NT2/D1 (cell line): Measurements from ENCODE around the gene SLC9A2.
A peak's percentile ranks its signal among the peaks of the same experiment; 100 is the strongest.

Source experiments
- DNase-seq: peaks from one replicate; pipeline ENCODE4 v3.0.0-alpha.2; 2011; ENCODE audit warnings: low read depth, low spot score
- H3K27me3 ChIP-seq: 2 replicates; pipeline ENCODE4 v1.6.0; 2011; ENCODE audit warnings: mild to moderate bottlenecking; ENCODE audit not compliant: insufficient read length, insufficient read depth
- H3K36me3 ChIP-seq: 2 replicates; pipeline ENCODE4 v1.6.1; 2011; ENCODE audit warnings: mild to moderate bottlenecking, low read length, mixed read lengths; ENCODE audit not compliant: insufficient read depth, insufficient read length
- H3K4me1 ChIP-seq: 2 replicates; pipeline ENCODE4 v1.5.1; 2011; ENCODE audit not compliant: insufficient read depth, insufficient read length
- H3K4me3 ChIP-seq: 2 replicates; pipeline ENCODE4 v1.5.1; 2011; ENCODE audit warnings: low read depth; ENCODE audit not compliant: insufficient read length
- H3K9ac ChIP-seq: 2 replicates; pipeline ENCODE4 v1.6.0; 2011; ENCODE audit warnings: low read depth; ENCODE audit not compliant: insufficient read length
- H3K9me3 ChIP-seq: 2 replicates; pipeline ENCODE4 v1.5.1; 2011; ENCODE audit warnings: mild to moderate bottlenecking, low read length; ENCODE audit not compliant: insufficient read depth
- SUZ12 ChIP-seq: IDR thresholded peaks from 2 replicates; pipeline ENCODE4 v1.6.1; 2011; ENCODE audit not compliant: insufficient read length, insufficient read depth; ENCODE audit errors: extremely low read depth
- YY1 ChIP-seq: IDR thresholded peaks from 2 replicates; pipeline ENCODE4 v1.6.1; 2011; ENCODE audit not compliant: insufficient read length, insufficient read depth
- ZNF274 ChIP-seq: IDR thresholded peaks from 2 replicates; pipeline ENCODE4 v1.6.1; 2011; ENCODE audit warnings: mild to moderate bottlenecking, low read depth, low read length

Gene SLC9A2

DNA sequence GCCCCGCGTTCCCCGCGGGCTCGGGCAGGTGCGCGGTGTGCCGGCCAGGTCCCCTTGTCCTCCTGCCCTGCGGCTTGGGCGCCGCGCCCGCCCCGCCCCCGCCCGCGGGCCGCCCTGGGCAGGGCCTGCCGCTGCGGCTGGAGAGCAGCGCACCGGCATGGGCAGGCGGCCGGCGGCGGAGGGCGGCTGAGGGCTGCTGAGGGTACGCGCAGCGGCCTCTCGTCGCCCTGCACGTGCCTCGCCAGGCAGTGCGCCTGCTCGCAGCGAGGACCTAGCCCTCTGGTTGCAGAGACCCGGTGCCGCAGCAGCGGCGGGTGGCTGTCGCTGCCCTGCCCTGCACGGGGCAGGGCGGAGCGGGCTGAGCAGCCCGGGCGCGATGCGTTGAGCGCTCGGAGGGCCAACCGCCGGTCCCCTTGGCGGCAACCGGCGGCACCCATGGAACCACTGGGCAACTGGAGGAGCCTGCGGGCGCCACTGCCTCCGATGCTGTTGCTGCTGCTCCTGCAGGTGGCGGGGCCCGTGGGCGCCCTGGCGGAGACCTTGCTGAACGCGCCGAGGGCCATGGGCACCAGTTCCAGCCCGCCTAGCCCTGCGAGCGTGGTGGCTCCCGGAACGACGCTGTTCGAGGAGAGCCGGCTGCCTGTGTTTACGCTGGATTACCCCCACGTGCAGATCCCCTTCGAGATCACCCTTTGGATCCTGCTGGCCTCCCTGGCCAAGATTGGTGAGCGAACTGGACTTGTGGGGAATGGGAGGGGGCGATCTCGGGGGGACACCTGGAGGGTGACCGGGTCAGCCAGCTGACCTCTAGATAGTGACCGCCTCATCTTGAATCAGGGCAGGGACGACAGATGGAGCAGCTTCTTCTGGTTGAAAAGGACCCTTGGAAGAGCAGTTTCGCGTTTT lies at the start of gene SLC9A2:
SLC9A2 (plus strand) TSS at position 140 of the 906 bp plus-strand sequence; CDS start at position 436, 296 bp downstream.
- no peaks in the 10 kb centered on the region for H3K9me3 ChIP-seq
- H3K9ac ChIP-seq, result peak within 1 kb of the TSS; percentile 86
- TF ChIP-seq SUZ12 (no peak), ZNF274 (no peak), YY1 (no peak)
- no peaks in the 10 kb centered on the region for H3K4me1 ChIP-seq
- DNase-seq, result no peak
- peak within 1 kb of the TSS; percentile 61 for H3K4me3 ChIP-seq
- no peaks in the 10 kb centered on the region for H3K36me3 ChIP-seq
- H3K27me3 ChIP-seq, result peaks cover 59% of the 10 kb centered on the region

- no peak for DNase-seq
- TF ChIP-seq ZNF274 (no peak), YY1 (no peak), SUZ12 (no peak)
Measured at GRCh38 chr2:102575888-102576287, 43.5 kb upstream of the SLC9A2 start.

GRCh38 chr2:102578376-102578775 lies 41.0 kb upstream of the SLC9A2 start:
- no peaks in the 10 kb centered on the region for H3K4me1 ChIP-seq
- H3K27me3 ChIP-seq, result no peaks in the 10 kb centered on the region
- no peak overlapping the region for H3K9ac ChIP-seq
- no peak for DNase-seq
- H3K4me3 ChIP-seq, result no peak overlapping the region
- no peaks in the 10 kb centered on the region for H3K36me3 ChIP-seq
- peaks cover 9% of the 10 kb centered on the region; the same call in 1 of the 2 replicates for H3K9me3 ChIP-seq
- TF ChIP-seq YY1 (no peak), ZNF274 (no peak), SUZ12 (no peak)

More at GRCh38 chr2:102575888-102576287, 43.5 kb upstream of the SLC9A2 start:
- Histone ChIP-seq H3K9me3 (peaks cover 22% of the 10 kb centered on the region; the same call in 1 of the 2 replicates), H3K4me3 (no peak overlapping the region), H3K27me3 (no peaks in the 10 kb centered on the region), H3K36me3 (no peaks in the 10 kb centered on the region), H3K9ac (no peak overlapping the region), H3K4me1 (no peaks in the 10 kb centered on the region)

DNA sequence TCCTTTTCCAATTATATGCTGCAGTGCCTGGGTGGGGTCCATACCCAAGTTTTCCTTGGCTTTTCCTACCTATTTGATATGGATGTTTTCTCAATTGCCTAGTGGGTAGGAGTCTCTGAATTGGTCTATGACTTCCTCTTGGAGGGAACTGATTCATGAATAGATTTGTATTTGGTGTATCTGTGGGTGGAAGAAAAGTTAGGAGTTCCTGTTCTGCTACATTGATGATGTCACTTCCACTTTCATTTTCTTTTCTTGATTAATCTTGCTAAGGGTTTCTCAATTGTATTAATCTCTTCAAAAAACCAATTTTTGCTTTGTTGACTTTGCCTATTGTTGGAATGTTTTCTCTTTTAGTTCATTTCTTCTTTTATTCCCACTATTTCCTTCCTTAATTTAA lies 37.4 kb upstream of the SLC9A2 start:
- DNase-seq, result no peak
- TF ChIP-seq ZNF274, result no peak
- TF ChIP-seq YY1, result no peak
- TF ChIP-seq SUZ12, result no peak
- Histone ChIP-seq H3K9me3 (peaks cover 12% of the 10 kb centered on the region; the same call in 1 of the 2 replicates), H3K9ac (no peak overlapping the region), H3K4me1 (no peaks in the 10 kb centered on the region), H3K27me3 (no peaks in the 10 kb centered on the region), H3K4me3 (no peak overlapping the region), H3K36me3 (no peaks in the 10 kb centered on the region)

GRCh38 chr2:102582845-102583244 lies 36.5 kb upstream of the SLC9A2 start:
- TF ChIP-seq ZNF274 (no peak), SUZ12 (no peak), YY1 (no peak)
- Histone ChIP-seq H3K36me3 (no peaks in the 10 kb centered on the region), H3K4me1 (no peaks in the 10 kb centered on the region), H3K9me3 (peaks cover 12% of the 10 kb centered on the region; the same call in 1 of the 2 replicates), H3K27me3 (no peaks in the 10 kb centered on the region), H3K4me3 (no peak overlapping the region), H3K9ac (no peak overlapping the region)
- no peak for DNase-seq

- Histone ChIP-seq H3K4me3 (no peak overlapping the region), H3K9ac (no peak overlapping the region), H3K9me3 (peaks cover 12% of the 10 kb centered on the region; the same call in 1 of the 2 replicates), H3K4me1 (no peaks in the 10 kb centered on the region), H3K36me3 (no peaks in the 10 kb centered on the region), H3K27me3 (no peaks in the 10 kb centered on the region)
- DNase-seq, result peak; percentile 18
- TF ChIP-seq SUZ12 (no peak), YY1 (no peak), ZNF274 (peak; percentile 62)
Measured at GRCh38 chr2:102585847-102586404, 33.4 kb upstream of the SLC9A2 start.
